ENCODE measurements around the gene TGIF2.

DNA sequence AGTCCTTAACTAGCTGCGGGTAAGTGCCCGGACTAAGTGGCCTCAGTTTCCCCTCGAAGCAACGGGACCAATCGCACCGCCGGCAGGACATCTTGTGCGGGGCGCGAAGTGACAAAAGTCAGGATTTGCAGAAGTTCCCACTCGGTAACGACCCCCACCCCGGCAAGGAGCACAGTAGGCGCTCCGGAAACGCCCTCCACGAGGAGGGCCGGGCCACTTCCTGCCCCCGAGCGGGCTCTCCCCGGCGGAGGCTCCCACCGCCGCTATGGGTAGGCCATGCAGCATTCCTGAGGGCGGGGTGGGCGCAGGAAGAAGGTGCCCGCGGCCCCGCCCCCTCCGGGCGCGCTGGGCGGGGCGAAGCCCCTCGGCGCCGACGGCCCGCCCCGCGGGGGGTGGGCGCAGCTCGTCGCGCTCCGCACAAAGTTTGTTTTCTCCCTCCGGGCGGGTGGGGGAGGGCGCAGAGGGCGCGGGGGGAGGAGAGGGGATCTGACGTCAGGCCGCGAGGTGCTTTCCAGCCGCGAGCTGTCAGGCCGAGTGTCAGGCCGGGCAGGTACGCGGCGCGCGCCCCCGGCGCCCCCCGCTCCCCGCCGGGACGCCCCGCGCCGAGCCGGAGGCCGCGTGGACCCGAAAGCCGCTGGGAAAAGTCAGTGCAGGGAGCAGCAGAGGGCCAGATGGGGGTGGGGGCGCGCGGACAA, at the start of gene TGIF2:
- peak in 1 of 2 donors; percentile 41 for TF ChIP-seq POLR2A (IDR thresholded peaks at IDR 0.05)
- TF ChIP-seq, protein P1, sequence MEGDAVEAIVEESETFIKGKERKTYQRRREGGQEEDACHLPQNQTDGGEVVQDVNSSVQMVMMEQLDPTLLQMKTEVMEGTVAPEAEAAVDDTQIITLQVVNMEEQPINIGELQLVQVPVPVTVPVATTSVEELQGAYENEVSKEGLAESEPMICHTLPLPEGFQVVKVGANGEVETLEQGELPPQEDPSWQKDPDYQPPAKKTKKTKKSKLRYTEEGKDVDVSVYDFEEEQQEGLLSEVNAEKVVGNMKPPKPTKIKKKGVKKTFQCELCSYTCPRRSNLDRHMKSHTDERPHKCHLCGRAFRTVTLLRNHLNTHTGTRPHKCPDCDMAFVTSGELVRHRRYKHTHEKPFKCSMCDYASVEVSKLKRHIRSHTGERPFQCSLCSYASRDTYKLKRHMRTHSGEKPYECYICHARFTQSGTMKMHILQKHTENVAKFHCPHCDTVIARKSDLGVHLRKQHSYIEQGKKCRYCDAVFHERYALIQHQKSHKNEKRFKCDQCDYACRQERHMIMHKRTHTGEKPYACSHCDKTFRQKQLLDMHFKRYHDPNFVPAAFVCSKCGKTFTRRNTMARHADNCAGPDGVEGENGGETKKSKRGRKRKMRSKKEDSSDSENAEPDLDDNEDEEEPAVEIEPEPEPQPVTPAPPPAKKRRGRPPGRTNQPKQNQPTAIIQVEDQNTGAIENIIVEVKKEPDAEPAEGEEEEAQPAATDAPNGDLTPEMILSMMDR (IDR thresholded peaks at IDR 0.05): no peak

All from heart left ventricle (tissue), 13 donors.